ENCODE data around the gene VPS50.

GRCh38 chr7:93307943-93308342, 75.8 kb downstream of the VPS50 start:
- TF ChIP-seq POLR2A (IDR thresholded peaks at IDR 0.05; ENCODE audit: borderline replicate concordance, extremely low read depth, insufficient read depth, insufficient read length) (no peak), FOSL1 (IDR thresholded peaks at IDR 0.05; ENCODE audit: low read depth) (no peak), CTCF (IDR thresholded peaks at IDR 0.05 in 2 of 3, conservative IDR thresholded peaks at IDR 0.05 in 1 of 3; ENCODE audit: borderline replicate concordance in 1 of 3, insufficient read depth in 1 of 3, low read depth in 2 of 3, low read length in 2 of 3) (no peak)
